A673 (cell line): ENCODE results near the gene KCNG3.

Experiments
- EZH2 ChIP-seq: fragments of 200-600 bp; sonication (generic); IDR thresholded peaks from 2 replicates; pipeline ENCODE4 v1.6.1; 2017; ENCODE audit warnings: borderline replicate concordance, low read depth, mild to moderate bottlenecking, mixed read lengths, antibody characterized with exemption, low read length; ENCODE audit not compliant: poor library complexity, severe bottlenecking
- TF ChIP-seq, protein P1 (sequence below): fragments of 300-800, 200-600 bp; sonication (generic); conservative IDR thresholded peaks from 2 replicates; pipeline ENCODE4 v1.5.1; 2017; ENCODE audit warnings: low read depth, mild to moderate bottlenecking, antibody characterized with exemption, low read length, moderate library complexity, mixed read lengths

DNA sequence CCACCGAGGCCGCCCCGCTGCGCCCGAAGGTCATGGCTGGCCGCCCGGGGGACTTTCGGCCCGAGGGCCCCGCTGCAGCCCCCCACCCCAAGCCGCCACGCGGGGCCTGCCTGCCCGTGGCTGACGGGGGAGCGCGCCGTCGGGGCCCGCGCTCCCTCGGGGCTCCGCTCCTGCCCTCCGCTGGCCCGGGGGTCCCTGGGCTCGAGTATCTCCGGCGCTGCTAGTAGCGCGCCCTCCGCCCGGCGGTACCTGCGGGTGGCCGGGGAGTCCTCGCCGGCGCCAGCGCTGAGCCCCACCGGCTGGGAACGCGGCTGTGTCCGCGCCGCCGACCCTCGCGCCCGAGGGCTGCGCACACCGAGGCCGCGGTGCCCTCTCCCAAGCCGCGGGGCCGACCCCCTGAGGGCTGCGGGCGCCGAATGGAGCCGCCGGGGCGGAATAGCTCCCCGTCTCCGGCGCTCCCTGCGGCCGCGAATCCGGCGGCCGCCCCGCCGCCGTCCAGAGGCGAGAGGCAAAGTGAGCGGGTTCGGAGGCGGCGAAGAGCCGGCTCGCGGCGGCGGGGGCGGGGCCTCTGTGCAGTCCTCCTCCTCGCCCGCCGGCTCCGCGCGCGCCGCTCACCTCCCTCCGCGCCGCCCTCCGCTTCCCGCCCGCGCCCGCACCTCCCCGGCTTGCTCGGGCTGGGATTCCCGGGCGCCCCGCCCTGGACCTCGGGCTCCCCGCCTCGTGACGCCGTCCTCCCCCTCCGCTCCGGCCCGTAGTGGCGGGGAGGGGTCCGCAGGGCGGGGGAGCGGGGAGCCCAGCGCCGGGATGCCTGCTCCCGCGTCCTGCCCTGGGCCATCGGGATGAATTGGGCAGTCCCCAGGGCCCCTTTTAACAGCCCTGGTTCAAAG lies at the start of gene KCNG3:
- TF ChIP-seq, protein P1, sequence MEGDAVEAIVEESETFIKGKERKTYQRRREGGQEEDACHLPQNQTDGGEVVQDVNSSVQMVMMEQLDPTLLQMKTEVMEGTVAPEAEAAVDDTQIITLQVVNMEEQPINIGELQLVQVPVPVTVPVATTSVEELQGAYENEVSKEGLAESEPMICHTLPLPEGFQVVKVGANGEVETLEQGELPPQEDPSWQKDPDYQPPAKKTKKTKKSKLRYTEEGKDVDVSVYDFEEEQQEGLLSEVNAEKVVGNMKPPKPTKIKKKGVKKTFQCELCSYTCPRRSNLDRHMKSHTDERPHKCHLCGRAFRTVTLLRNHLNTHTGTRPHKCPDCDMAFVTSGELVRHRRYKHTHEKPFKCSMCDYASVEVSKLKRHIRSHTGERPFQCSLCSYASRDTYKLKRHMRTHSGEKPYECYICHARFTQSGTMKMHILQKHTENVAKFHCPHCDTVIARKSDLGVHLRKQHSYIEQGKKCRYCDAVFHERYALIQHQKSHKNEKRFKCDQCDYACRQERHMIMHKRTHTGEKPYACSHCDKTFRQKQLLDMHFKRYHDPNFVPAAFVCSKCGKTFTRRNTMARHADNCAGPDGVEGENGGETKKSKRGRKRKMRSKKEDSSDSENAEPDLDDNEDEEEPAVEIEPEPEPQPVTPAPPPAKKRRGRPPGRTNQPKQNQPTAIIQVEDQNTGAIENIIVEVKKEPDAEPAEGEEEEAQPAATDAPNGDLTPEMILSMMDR: no peak
- no peak for TF ChIP-seq EZH2
